Trophoblast cell (in vitro differentiated cells and primary cell): Measurements from ENCODE around the gene SNX18.

Source experiments
- DNase-seq, 2 donors: peaks; one replicate each; pipeline ENCODE4 v3.0.0-alpha.2; 2016
- H2AFZ ChIP-seq: 2 replicates; pipeline ENCODE4 v1.6.1; 2013; ENCODE audit warnings: low read length, moderate library complexity, mild to moderate bottlenecking; ENCODE audit not compliant: insufficient read depth, poor library complexity
- H2AK5ac ChIP-seq: 2 replicates; pipeline ENCODE4 v1.6.1; 2013; ENCODE audit warnings: mild to moderate bottlenecking, low read length
- H2BK120ac ChIP-seq: 2 replicates; pipeline ENCODE4 v1.6.1; 2013; ENCODE audit warnings: low read length, mild to moderate bottlenecking, moderate library complexity; ENCODE audit not compliant: insufficient read depth, poor library complexity
- H2BK12ac ChIP-seq: 2 replicates; pipeline ENCODE4 v1.6.1; 2013; ENCODE audit warnings: mild to moderate bottlenecking, low read length, moderate library complexity
- H2BK5ac ChIP-seq: 2 replicates; pipeline ENCODE4 v1.6.1; 2013; ENCODE audit warnings: low read length, low read depth, moderate library complexity, mild to moderate bottlenecking; ENCODE audit not compliant: poor library complexity
- H3K14ac ChIP-seq: 2 replicates; pipeline ENCODE4 v1.6.1; 2013; ENCODE audit warnings: mild to moderate bottlenecking, low read length
- H3K18ac ChIP-seq: 2 replicates; pipeline ENCODE4 v1.6.1; 2013; ENCODE audit warnings: mild to moderate bottlenecking, low read length
- H3K23ac ChIP-seq: 2 replicates; pipeline ENCODE4 v1.6.1; 2013; ENCODE audit warnings: low read length
- H3K27ac ChIP-seq: 2 replicates; pipeline ENCODE4 v1.5.1; 2013; ENCODE audit warnings: low read depth, mild to moderate bottlenecking, inconsistent platforms, low read length, moderate library complexity
- H3K27me3 ChIP-seq: 2 replicates; pipeline ENCODE4 v1.6.1; 2013; ENCODE audit warnings: inconsistent platforms, mild to moderate bottlenecking, low read length, moderate library complexity; ENCODE audit not compliant: insufficient read depth
- H3K36me3 ChIP-seq, 2 experiments: 1 replicate in 1 of 2; 2 replicates in 1 of 2; pipeline ENCODE4 v1.6.1; 2013; ENCODE audit warnings: low read length in 2 of 2, mild to moderate bottlenecking in 2 of 2, moderate library complexity in 1 of 2; ENCODE audit not compliant: insufficient read depth in 2 of 2, control insufficient read depth in 1 of 2
- H3K4ac ChIP-seq: 2 replicates; pipeline ENCODE4 v1.6.1; 2013; ENCODE audit warnings: low read depth, mild to moderate bottlenecking, low read length, moderate library complexity
- H3K4me1 ChIP-seq, 2 experiments: 1 replicate in 1 of 2; 2 replicates in 1 of 2; pipeline ENCODE4 v1.6.1; 2013; ENCODE audit warnings: low read length in 2 of 2, mild to moderate bottlenecking in 2 of 2, moderate library complexity in 1 of 2; ENCODE audit not compliant: insufficient read depth in 2 of 2, control insufficient read depth in 1 of 2
- H3K4me2 ChIP-seq: 2 replicates; pipeline ENCODE4 v1.6.1; 2013; ENCODE audit warnings: inconsistent platforms, mild to moderate bottlenecking, low read length, moderate library complexity
- H3K4me3 ChIP-seq: 2 replicates; pipeline ENCODE4 v1.5.1; 2013; ENCODE audit warnings: mild to moderate bottlenecking, low read depth, low read length, inconsistent platforms
- H3K79me1 ChIP-seq: one replicate; pipeline ENCODE4 v1.6.1; 2013; ENCODE audit warnings: low read length
- H3K79me2 ChIP-seq: 2 replicates; pipeline ENCODE4 v1.6.1; 2013; ENCODE audit warnings: low read length, mild to moderate bottlenecking; ENCODE audit not compliant: control insufficient read depth, insufficient read depth, poor library complexity
- H3K9ac ChIP-seq: 2 replicates; pipeline ENCODE4 v1.6.1; 2013; ENCODE audit warnings: mild to moderate bottlenecking, low read length
- H3K9me3 ChIP-seq: 2 replicates; pipeline ENCODE4 v1.6.1; 2013; ENCODE audit warnings: low read depth, mild to moderate bottlenecking, control low read depth, inconsistent platforms, low read length; ENCODE audit not compliant: insufficient read depth
- H4K12ac ChIP-seq: 2 replicates; pipeline ENCODE4 v1.6.1; 2013; ENCODE audit warnings: low read depth, mild to moderate bottlenecking, low read length, moderate library complexity
- H4K8ac ChIP-seq: 2 replicates; pipeline ENCODE4 v1.6.1; 2013; ENCODE audit warnings: low read depth, mild to moderate bottlenecking, low read length, moderate library complexity
- H4K91ac ChIP-seq: one replicate; pipeline ENCODE4 v1.6.1; 2013; ENCODE audit warnings: low read depth, mild to moderate bottlenecking, low read length, moderate library complexity
- WGBS: extraction: QIAGEN DNeasy Blood & Tissue Kit; methylation state at CpG from one replicate; pipeline ENCODE4 v1.1.7; 2013; ENCODE audit warnings: missing lambda C conversion rate; ENCODE audit not compliant: insufficient read length, insufficient coverage; ENCODE audit errors: extremely low coverage; 5-methylcytosine and 5-hydroxymethylcytosine counted together

The SNX18 gene

DNA sequence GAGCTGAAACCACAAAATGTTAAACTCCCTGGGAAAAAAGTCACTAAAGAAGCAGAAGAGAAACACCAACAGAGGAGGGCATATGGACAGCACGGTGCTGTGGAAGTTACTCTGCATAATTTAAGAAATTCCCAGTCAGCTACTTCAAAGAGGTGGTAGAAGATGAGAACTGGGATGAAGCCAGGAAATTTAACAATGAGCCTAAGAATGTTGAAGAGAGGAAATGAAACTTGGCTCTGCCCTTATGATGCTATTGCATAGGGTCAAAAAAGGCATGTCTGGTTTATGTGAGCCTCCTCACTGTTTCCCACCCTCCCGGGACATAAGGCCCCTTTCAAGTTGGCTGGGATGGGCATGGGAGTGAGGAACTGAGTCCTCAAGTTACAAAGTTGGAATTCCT is 25.4 kb upstream of the SNX18 start:
- WGBS: no CpG with 5 or more reads among the region's 2 CpGs
- Histone ChIP-seq H3K4me2 (no peak overlapping the region), H4K91ac (no peak overlapping the region)

DNA sequence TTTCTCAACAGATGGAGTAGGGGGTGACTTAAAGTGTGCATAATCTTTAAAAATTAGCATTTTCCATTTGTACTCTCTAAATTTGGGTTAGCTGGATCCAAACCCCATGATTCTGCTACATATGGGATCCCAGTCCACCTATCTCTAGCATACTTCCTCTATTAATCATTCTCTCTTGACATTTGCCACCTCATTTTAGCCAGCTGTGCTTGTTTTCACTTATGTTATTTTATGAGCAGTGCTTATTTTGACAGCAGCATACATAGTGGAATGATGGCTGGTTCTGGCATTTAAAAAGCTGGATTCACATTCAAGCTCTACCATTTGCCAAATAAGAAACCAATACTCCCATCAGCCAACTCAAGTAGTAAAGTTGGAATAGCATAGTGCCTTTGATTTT is 22.5 kb upstream of the SNX18 start:
- Histone ChIP-seq H3K4me3 (no peak overlapping the region), H3K27ac (no peak overlapping the region), H4K8ac (no peak overlapping the region), H3K23ac (no peak overlapping the region), H2AFZ (no peak overlapping the region), H3K79me1 (no peaks in the 10 kb centered on the region), H2BK5ac (no peak overlapping the region), H3K79me2 (no peaks in the 10 kb centered on the region), H3K4ac (no peak overlapping the region), H3K4me1 (no peaks in the 10 kb centered on the region), H3K36me3 (no peaks in the 10 kb centered on the region), H3K18ac (no peak overlapping the region), H3K14ac (no peak overlapping the region), H2AK5ac (no peak overlapping the region), H2BK12ac (no peak overlapping the region), H3K9ac (no peak overlapping the region), H3K27me3 (peaks cover 2% of the 10 kb centered on the region), H4K12ac (no peak overlapping the region), H2BK120ac (no peak overlapping the region), H3K4me2 (no peak overlapping the region), H4K91ac (no peak overlapping the region), H3K9me3 (peaks cover 5% of the 10 kb centered on the region)
- DNase-seq: no peak

More for the DNA sequence above, 25.4 kb upstream of the SNX18 start:
- H3K9me3 ChIP-seq: peaks cover 2% of the 10 kb centered on the region
- no peak overlapping the region for H4K12ac ChIP-seq
- no peak overlapping the region for H2BK5ac ChIP-seq
- H3K14ac ChIP-seq: no peak overlapping the region
- H3K27me3 ChIP-seq: no peaks in the 10 kb centered on the region
- H2AFZ ChIP-seq: no peak overlapping the region
- no peaks in the 10 kb centered on the region for H3K36me3 ChIP-seq
- H3K4ac ChIP-seq: no peak overlapping the region
- H3K9ac ChIP-seq: no peak overlapping the region
- H3K4me3 ChIP-seq: no peak overlapping the region
- H2AK5ac ChIP-seq: no peak overlapping the region
- no peaks in the 10 kb centered on the region for H3K79me1 ChIP-seq
- H3K27ac ChIP-seq: no peak overlapping the region
- H3K23ac ChIP-seq: no peak overlapping the region
- H3K18ac ChIP-seq: no peak overlapping the region
- H3K4me1 ChIP-seq: no peaks in the 10 kb centered on the region
- H2BK12ac ChIP-seq: no peak overlapping the region
- DNase-seq: no peak
- H2BK120ac ChIP-seq: no peak overlapping the region
- H4K8ac ChIP-seq: no peak overlapping the region
- H3K79me2 ChIP-seq: no peaks in the 10 kb centered on the region

DNA sequence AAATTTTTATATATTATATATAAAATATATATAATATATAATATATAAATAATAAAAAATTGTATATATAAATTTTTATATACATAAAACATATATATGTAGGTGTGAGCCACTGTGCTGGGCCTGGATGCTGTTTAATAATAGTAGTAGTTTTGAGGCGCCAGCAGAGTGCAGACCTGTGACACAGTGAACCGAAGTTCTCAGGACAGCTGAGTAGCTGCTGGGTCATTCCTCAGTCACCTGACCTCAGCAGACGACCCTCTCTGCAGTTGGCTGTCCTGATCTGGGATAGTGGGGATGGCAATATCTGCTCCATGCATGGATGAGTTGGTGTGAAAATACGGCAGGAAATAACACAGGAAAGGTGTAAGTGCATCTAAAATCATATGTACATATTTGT is 3.3 kb upstream of the SNX18 start:
- no peak overlapping the region for H2AK5ac ChIP-seq
- WGBS: no CpG with 5 or more reads among the region's 4 CpGs
- H3K27ac ChIP-seq: no peak overlapping the region
- peaks cover 7% of the 10 kb centered on the region for H3K9me3 ChIP-seq
- no peak overlapping the region for H3K23ac ChIP-seq
- no peaks in the 10 kb centered on the region for H3K27me3 ChIP-seq
- no peak overlapping the region for H3K18ac ChIP-seq
- H3K9ac ChIP-seq: no peak overlapping the region
- H2BK12ac ChIP-seq: no peak overlapping the region
- H3K79me2 ChIP-seq: peaks cover 13% of the 10 kb centered on the region
- H4K91ac ChIP-seq: no peak overlapping the region
- no peak overlapping the region for H2BK120ac ChIP-seq
- no peak overlapping the region for H4K12ac ChIP-seq
- no peak overlapping the region for H2BK5ac ChIP-seq
- no peak for DNase-seq
- H3K4me1 ChIP-seq: peaks cover 5 to 11% of the 10 kb centered on the region in 2 experiments
- H3K14ac ChIP-seq: no peak overlapping the region
- peaks cover 8% of the 10 kb centered on the region for H3K79me1 ChIP-seq
- peaks cover 5 to 7% of the 10 kb centered on the region in 2 experiments for H3K36me3 ChIP-seq
- no peak overlapping the region for H3K4me3 ChIP-seq
- no peak overlapping the region for H4K8ac ChIP-seq
- no peak overlapping the region for H2AFZ ChIP-seq
- no peak overlapping the region for H3K4me2 ChIP-seq
- H3K4ac ChIP-seq: no peak overlapping the region

DNA sequence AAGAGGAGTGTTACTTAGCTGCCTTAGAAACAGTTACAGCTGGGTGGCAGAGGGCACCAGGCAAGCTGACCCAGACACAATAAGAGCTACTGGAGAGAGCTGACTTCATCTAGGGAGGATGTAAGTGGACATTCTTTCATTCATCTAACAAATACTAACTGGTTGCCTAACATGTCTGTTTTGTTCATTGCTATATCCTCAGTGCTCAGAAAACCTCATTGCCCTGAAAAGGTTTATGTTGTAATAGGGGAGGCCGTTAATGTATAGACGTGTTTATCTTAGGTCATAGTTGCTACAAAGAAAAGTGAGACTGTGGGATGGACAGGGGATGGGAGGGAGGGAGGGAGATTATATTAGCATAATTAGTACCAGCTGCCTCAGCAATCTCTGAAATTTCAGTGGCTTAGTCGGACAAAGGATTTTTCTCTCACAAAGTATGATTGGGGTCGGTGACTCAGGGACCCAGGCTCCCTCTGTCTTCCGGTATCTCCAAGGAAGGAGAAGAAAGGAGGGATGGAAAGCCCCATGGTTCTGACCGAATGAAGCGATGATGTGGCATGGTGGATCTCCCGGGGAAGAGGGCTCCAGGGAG is 2.6 kb upstream of the SNX18 start:
- Histone ChIP-seq H3K14ac (no peak overlapping the region), H3K79me2 (peaks cover 16% of the 10 kb centered on the region), H2BK120ac (no peak overlapping the region), H3K4me2 (no peak overlapping the region), H3K27me3 (no peaks in the 10 kb centered on the region), H2BK5ac (no peak overlapping the region), H3K9me3 (peaks cover 7% of the 10 kb centered on the region), H3K4ac (no peak overlapping the region), H4K12ac (no peak overlapping the region), H2BK12ac (no peak overlapping the region), H4K91ac (no peak overlapping the region), H2AFZ (no peak overlapping the region), H3K18ac (no peak overlapping the region), H3K4me1 (peaks cover 7 to 15% of the 10 kb centered on the region in 2 experiments), H4K8ac (no peak overlapping the region), H3K27ac (no peak overlapping the region), H3K79me1 (peaks cover 8% of the 10 kb centered on the region), H2AK5ac (no peak overlapping the region), H3K4me3 (no peak overlapping the region), H3K9ac (no peak overlapping the region), H3K36me3 (peaks cover 7 to 10% of the 10 kb centered on the region in 2 experiments), H3K23ac (no peak overlapping the region)
- no CpG with 5 or more reads among the region's 8 CpGs for WGBS
- DNase-seq: no peak
